ENCODE data around the gene COX7A2.

DNA sequence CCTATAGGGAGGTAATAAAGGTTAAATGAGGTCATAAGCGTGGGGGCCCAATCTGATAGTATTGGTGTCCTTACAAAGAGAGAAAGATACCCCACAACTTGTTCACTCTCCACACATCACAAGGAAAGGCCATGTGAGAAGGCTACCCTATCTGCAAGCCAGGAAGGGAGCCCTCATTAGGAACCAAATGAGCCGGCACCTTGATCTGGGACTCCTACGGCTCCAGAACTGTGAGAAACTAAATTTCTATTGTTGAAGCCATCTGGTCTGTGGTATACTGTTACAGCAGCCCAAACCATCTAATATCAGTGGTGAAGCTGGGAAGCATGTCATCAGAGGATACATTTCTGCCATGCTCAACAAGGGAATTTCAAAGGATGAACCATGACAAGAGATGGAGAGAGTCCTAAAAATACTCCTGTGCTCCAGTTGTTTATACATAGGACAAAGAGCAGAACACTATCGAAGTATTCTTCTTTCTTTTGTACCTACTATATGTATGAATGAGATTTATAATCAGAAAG lies 10.4 kb downstream of the COX7A2 start:
- TF ChIP-seq POLR2A (IDR thresholded peaks at IDR 0.05) = no peak
- TF ChIP-seq, protein P1, sequence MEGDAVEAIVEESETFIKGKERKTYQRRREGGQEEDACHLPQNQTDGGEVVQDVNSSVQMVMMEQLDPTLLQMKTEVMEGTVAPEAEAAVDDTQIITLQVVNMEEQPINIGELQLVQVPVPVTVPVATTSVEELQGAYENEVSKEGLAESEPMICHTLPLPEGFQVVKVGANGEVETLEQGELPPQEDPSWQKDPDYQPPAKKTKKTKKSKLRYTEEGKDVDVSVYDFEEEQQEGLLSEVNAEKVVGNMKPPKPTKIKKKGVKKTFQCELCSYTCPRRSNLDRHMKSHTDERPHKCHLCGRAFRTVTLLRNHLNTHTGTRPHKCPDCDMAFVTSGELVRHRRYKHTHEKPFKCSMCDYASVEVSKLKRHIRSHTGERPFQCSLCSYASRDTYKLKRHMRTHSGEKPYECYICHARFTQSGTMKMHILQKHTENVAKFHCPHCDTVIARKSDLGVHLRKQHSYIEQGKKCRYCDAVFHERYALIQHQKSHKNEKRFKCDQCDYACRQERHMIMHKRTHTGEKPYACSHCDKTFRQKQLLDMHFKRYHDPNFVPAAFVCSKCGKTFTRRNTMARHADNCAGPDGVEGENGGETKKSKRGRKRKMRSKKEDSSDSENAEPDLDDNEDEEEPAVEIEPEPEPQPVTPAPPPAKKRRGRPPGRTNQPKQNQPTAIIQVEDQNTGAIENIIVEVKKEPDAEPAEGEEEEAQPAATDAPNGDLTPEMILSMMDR (IDR thresholded peaks at IDR 0.05) = no peak
